Hypothalamus (tissue), 51 donors: Measurements from ENCODE around the gene VPS13D.
A peak's percentile ranks its signal among the peaks of the same experiment; 100 is the strongest.
"Not testable (repeated sequence)": the region's sequence is repeated elsewhere in the genome, so short reads cannot be mapped to it uniquely, and the experiment has no call there.

Source experiments
- DNase-seq, 51 donors: peaks; one replicate each; lab custom pipeline; 2025; lab: John Stamatoyannopoulos, UW

VPS13D gene

GRCh38 chr1:12359359-12360133 lies 129.7 kb downstream of the VPS13D start:
- no peak for DNase-seq

GRCh38 chr1:12368646-12369045 lies 138.8 kb downstream of the VPS13D start:
- DNase-seq, result no peak

DNA sequence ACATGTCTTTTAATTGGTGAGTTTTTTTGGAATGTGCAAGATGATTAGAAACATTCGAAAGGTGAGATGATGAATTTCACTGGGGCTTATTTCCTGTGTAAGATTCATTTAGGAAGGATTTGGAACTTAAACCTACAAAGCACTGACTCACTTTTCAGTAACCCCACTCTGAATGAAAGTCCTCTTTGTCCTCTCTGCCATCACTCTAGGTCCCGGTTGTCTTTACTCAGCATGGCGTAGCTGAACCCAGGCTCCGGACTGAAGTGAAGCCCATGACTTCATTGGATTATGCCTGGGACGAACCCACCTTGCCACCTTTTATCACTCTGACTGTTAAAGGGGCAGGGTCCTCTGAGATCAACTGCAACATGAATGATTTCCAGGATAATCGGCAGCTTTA lies 139.4 kb downstream of the VPS13D start:
- no peak for DNase-seq

- no peak for DNase-seq
Measured at GRCh38 chr1:12370333-12370975, 140.6 kb downstream of the VPS13D start.

DNA sequence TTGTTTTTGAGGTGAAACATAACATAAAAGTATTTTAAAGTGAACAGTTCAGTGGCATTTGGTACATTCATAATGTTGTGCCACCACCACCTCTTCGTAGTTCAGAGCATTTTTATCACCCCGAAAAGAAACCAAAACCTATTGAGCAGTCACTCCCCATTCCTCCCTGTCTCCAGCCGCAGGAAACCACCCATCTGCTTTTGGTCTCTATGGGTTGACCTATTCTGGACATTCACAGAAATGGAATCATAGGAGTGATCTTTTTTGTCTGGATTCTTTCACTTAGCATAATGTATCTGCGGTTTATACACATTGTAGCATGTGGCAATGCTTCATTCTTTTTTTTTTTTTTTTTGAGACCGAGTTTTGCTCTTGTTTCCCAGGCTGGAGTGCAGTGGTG lies 141.2 kb downstream of the VPS13D start:
- DNase-seq, result no peak

GRCh38 chr1:12372180-12372579 lies 142.3 kb downstream of the VPS13D start:
- no peak for DNase-seq

DNA sequence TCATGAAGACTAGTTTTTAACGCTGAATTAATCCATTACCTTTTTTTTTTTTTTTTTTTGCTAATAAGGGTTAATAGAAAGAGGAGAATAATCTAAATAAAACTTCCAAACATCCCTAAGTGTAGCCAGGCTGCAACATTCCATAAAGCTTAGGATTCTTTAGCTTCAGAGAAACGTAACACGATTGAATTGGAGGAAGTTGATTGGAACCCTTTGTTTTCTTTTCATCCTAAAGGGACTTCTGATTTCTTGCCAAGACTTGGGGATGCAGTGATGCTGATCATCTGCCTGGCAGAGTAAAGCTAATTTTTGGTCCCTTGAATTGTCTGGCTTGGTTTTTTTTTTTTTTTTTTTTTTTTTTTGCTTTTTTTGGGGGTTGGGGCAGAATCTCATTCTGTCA lies 142.9 kb downstream of the VPS13D start:
- DNase-seq, result no peak

- no peak for DNase-seq
Measured at GRCh38 chr1:12375133-12375829, 145.5 kb downstream of the VPS13D start.

GRCh38 chr1:12376236-12377045 lies 146.6 kb downstream of the VPS13D start:
- peak in 1 of 51 donors; percentile 41 for DNase-seq

GRCh38 chr1:12380326-12381249 lies 150.8 kb downstream of the VPS13D start:
- DNase-seq, result no peak

GRCh38 chr1:12383001-12383400 lies 153.2 kb downstream of the VPS13D start:
- no peak for DNase-seq

DNA sequence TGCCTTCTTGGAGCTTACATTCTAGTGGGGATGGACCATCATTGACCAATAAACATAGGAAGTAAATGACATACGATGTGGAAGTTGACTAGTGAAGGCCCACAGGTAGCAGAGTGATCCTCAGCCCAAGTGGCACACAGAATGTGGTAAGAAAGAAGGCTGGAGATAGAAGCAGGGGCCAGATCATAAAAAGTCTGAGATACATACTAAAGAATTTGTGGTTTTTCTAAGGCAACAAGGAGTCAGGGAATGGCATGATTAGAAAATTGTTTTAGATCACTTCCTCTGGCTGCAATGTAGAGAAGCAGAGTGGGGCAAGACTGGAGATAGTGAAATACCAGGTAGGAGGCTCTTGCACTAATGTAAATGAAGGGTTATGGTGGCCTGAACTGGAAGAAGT lies 154.0 kb downstream of the VPS13D start:
- DNase-seq, result no peak

GRCh38 chr1:12384836-12385456 lies 155.1 kb downstream of the VPS13D start:
- DNase-seq, result no peak

DNA sequence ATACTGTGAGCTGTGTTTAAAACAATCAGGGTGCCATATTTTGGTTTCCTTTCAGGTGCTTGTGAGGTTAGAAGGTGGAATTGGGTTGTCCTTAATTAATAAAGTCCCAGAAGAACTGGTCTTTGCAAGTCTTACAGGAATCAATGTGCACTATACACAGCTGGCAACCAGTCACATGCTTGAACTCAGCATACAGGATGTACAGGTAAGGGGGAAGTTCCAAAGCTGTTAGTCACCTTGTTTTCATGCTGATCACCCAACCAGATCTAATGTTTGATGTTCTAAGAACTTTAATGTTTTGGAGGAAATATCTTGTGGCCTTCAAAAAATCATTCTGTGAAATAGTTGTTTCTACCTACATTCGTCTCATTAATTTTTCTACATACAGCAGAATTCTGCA lies 156.3 kb downstream of the VPS13D start:
- no peak for DNase-seq

DNA sequence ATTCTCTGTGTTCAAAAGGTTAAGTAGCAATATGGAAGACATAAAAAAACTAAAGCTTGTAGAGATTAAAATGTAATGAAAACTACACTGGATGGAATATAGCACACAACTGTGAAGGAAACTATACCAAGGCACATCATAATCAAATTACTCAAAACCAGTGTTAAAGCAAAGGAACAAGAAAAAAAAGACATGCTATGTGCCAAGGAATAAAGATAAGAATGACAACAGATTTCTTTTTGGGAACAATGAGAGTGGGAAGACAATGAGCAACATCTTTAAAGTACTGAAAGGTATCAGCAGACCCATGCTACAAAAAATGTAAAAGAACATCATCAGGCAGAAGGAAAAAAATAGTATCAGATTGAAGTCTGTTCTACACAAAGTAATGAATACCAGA lies 157.8 kb downstream of the VPS13D start:
- no peak for DNase-seq

DNA sequence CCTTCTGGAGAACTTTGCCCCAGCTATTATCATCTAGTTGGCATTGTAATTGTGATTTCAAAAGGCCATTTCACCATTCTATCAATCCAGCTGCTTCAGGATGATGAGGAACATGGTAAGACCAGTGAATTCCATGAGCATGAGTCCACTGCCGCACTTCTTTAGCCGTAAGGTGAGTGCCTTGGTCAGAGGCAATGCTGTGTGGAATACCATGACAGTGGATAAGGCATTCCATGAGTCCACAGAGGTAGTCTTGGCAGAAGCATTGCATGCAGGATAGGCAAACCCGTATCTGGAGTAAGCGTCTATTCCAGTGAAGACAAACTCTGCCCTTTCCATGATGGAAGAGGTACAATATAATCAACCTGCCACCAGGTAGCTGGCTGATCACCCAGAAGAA lies 160.5 kb downstream of the VPS13D start:
- not testable (repeated sequence) for DNase-seq

DNA sequence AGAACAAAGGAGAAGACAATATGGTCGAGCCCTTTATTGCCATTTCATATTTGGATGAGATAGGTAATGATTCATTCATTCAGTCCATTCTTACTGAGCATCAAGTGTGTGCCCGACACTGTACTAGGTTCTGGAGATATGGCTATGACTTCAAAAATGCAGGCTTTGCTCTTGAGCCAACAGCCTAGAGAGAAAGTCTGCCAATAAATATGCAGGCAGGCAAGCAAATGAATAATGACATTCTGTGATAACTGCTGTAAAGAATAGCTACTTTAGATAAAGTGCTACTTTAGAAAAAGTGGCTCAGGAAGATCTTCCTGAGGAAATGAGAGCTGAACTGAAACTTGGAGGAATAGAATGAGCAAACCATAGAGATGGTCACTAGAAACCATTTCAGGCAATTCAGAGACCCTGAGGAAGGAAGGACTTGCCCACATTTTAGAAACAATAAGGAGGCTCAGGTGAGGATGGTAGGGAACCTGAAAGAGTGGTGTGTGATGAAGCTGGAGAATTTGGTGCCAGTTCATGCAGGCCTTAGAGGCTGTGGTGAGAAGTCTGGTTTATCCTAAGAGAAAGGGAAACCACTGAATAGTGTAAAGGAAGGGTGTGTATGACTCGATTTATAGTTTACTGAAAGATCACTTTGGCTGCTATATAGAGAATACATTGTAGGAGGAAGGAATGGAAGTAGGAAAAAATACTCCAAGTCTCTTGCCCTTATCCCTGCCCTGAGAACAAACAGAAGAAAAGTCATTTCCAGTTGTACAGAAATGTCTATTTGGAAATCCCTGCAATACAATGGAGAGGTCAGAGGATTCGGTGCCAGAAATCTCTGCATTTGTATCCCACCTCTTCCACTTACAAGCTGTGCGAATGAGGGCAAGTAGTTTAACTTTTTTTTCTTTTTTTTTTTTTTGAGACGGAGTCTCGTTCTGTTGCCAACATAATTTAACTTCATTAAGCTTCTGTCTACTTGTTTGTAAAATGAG lies 167.9 kb downstream of the VPS13D start:
- no peak for DNase-seq

DNA sequence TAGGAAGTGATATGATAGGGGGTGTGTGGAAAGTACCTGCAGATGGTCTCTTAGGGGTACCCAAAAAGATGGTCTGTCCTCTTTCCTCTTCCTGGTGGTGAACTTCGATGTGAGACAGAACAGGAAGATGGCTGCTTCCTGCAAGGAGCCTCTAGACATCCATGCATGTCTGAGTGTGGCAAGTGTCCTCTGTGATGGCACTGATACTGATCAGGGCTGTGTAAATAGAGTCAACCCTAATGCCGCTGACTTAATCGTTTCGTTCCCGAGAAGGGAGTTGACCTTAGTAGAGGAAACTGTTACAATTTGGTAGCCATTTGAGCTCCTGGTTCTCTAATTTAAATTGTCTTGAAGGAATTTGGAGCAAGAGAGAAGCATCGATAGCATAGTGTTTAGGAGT lies 168.6 kb downstream of the VPS13D start:
- no peak for DNase-seq
